ENCODE results near the gene THYN1. TPM values are rescaled to one million over a fixed set of nuclear protein-coding genes. Genes with fewer than 3 reads are reported as not detected.

THYN1 gene
- polyA plus RNA-seq, 1 donor (not counting 4 experiments of a cell fraction or from before 2014, with no cell fraction given) = 45.8 TPM

DNA sequence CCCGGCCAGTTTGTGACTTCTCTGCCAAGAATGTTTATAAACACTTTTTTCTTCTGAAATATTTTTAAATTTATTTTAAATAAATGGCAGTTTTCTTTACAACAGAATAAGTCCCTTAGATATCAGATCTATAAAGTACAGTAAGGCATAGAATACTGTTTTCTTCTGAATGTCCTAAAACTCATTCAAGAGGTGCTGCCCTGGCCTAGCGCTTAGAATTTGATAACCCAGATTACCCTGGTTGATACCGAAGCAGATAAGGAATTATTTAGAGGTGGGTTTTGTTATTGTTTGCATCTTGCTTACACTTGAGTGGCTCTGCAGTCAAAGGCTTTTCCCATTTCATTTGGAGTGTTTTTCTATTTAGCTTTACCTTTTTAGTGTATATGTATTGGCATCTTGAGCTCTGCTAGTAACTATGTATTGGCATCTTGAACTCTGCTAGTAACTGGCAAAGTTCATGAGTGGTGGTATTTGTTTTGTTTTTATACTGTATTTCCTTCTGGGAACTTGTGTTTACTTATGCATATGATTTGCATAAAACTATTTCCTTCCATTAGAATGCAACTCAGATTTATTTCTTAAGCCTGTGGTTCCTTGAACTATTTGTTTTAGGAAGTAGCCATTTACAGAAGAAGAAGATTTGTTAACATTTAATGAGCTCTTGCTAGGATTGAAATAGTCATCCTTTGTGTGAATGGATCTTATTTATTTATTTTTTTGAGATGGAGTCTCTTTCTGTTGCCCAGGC, 1.5 kb upstream of the THYN1 start:
- peak overlapping the region; percentile 74 for H3K9ac ChIP-seq (ENCODE audit: control insufficient read depth, extremely low read depth, insufficient read depth, low read length)
- H3K27ac ChIP-seq (ENCODE audit: control insufficient read depth, insufficient read depth, low read length) = no peak overlapping the region
- peaks cover 2% of the 10 kb centered on the region for H3K9me1 ChIP-seq (ENCODE audit: control insufficient read depth, extremely low read depth, insufficient read depth, low read length)
- DNase-seq (ENCODE audit: low read depth, low spot score) = no peak
- dilution Hi-C loops (cut with MboI; ENCODE audit: extremely low pct_ligation_motif_present, low sequenced_read_pairs) = no loop called here
- peak overlapping the region in 2 of 3 experiments; percentile 59 to 67 for H3K4me3 ChIP-seq (ENCODE audit: control insufficient read depth in 2 of 3, extremely low read depth in 1 of 3, insufficient read depth in 2 of 3, low read depth in 1 of 3, low read length in 3 of 3)
- no peak for FAIRE-seq
- H3K36me3 ChIP-seq (ENCODE audit: control insufficient read depth in 2 of 2, extremely low read depth in 1 of 2, insufficient read depth in 2 of 2, low read length in 2 of 2) = peaks cover 11 to 15% of the 10 kb centered on the region in 2 experiments
- H3K27me3 ChIP-seq (ENCODE audit: control insufficient read depth, extremely low read depth, insufficient read depth, low read length) = no peaks in the 10 kb centered on the region
- H2AFZ ChIP-seq (ENCODE audit: control insufficient read depth, low read length) = no peak overlapping the region
- H3K4me1 ChIP-seq (ENCODE audit: control insufficient read depth, extremely low read depth, insufficient read depth, low read length) = peaks cover 7% of the 10 kb centered on the region
- H3K79me2 ChIP-seq (ENCODE audit: control insufficient read depth, insufficient read depth, low read length) = peaks cover 17% of the 10 kb centered on the region
- no peaks in the 10 kb centered on the region for H4K20me1 ChIP-seq (ENCODE audit: control insufficient read depth, extremely low read depth, insufficient read depth, low read length)
- peak overlapping the region; percentile 58 for H3K4me2 ChIP-seq (ENCODE audit: control insufficient read depth, extremely low read depth, insufficient read depth, low read depth, low read length)
- no peaks in the 10 kb centered on the region for H3K9me3 ChIP-seq (ENCODE audit: control insufficient read depth, low read depth, low read length)
- no peak for TF ChIP-seq EZH2 (IDR thresholded peaks at IDR 0.05; ENCODE audit: low read length)
- TF ChIP-seq, protein P1, sequence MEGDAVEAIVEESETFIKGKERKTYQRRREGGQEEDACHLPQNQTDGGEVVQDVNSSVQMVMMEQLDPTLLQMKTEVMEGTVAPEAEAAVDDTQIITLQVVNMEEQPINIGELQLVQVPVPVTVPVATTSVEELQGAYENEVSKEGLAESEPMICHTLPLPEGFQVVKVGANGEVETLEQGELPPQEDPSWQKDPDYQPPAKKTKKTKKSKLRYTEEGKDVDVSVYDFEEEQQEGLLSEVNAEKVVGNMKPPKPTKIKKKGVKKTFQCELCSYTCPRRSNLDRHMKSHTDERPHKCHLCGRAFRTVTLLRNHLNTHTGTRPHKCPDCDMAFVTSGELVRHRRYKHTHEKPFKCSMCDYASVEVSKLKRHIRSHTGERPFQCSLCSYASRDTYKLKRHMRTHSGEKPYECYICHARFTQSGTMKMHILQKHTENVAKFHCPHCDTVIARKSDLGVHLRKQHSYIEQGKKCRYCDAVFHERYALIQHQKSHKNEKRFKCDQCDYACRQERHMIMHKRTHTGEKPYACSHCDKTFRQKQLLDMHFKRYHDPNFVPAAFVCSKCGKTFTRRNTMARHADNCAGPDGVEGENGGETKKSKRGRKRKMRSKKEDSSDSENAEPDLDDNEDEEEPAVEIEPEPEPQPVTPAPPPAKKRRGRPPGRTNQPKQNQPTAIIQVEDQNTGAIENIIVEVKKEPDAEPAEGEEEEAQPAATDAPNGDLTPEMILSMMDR (optimal IDR thresholded peaks at IDR 0.05 in 1 of 3, IDR thresholded peaks at IDR 0.05 in 1 of 3, conservative IDR thresholded peaks at IDR 0.05 in 1 of 3; ENCODE audit: extremely low read depth in 1 of 3, insufficient read depth in 2 of 3, low read length in 3 of 3) = no peak

DNA sequence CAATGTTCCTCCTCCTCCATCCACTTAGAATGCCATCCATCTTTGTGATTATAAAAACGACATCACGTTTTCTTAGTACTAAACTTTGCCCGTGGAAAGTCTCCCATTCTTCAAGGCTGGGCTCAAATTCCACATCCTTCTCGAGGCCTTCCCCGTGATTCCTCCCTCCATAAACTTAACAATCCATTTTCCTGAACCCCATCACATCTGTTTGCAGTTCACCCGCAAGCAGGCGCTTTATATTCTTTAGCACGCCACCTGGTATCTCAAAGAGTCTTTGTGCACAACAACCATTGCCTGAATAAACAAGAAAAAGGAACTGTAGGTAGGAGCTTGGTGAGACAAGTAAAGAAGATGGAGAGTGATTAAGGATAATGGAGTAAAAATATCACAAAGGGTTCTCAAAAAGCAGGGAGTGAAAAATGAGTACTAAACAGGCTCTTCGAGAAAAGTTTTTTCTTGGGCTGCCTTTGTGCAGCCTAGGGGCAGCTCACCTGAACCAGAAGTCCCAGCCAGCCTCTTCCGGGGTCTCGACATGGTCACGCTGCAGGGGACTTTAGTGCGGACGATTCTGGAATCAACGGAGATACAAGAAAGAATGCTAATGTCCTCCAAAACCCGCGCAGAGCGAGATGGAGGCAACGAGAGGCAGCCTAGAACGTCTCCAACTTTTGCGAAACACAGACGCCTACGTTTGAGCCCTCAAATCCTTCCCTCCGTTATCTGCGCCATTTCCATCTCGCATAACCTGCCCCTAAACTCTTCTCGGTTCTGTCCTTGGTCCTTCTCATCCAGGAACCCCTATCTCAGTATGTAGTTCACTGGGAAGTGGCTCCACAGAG, 585 bp downstream of the THYN1 start:
- Histone ChIP-seq H3K36me3 (ENCODE audit: control insufficient read depth in 2 of 2, extremely low read depth in 1 of 2, insufficient read depth in 2 of 2, low read length in 2 of 2) (peaks cover 7 to 14% of the 10 kb centered on the region in 2 experiments), H3K27me3 (ENCODE audit: control insufficient read depth, extremely low read depth, insufficient read depth, low read length) (no peaks in the 10 kb centered on the region), H4K20me1 (ENCODE audit: control insufficient read depth, extremely low read depth, insufficient read depth, low read length) (no peaks in the 10 kb centered on the region), H2AFZ (ENCODE audit: control insufficient read depth, low read length) (peak overlapping the region; percentile 56), H3K79me2 (ENCODE audit: control insufficient read depth, insufficient read depth, low read length) (peaks cover 17% of the 10 kb centered on the region), H3K27ac (ENCODE audit: control insufficient read depth, insufficient read depth, low read length) (peak overlapping the region; percentile 25), H3K4me2 (ENCODE audit: control insufficient read depth, extremely low read depth, insufficient read depth, low read depth, low read length) (peak overlapping the region; percentile 78), H3K9me3 (ENCODE audit: control insufficient read depth, low read depth, low read length) (no peaks in the 10 kb centered on the region), H3K4me3 (ENCODE audit: control insufficient read depth in 2 of 3, extremely low read depth in 1 of 3, insufficient read depth in 2 of 3, low read depth in 1 of 3, low read length in 3 of 3) (peak overlapping the region; percentile 67 to 91 (median 74)), H3K9me1 (ENCODE audit: control insufficient read depth, extremely low read depth, insufficient read depth, low read length) (peaks cover 2% of the 10 kb centered on the region), H3K9ac (ENCODE audit: control insufficient read depth, extremely low read depth, insufficient read depth, low read length) (peak overlapping the region; percentile 52), H3K4me1 (ENCODE audit: control insufficient read depth, extremely low read depth, insufficient read depth, low read length) (peaks cover 7% of the 10 kb centered on the region)
- dilution Hi-C loops (cut with MboI; ENCODE audit: extremely low pct_ligation_motif_present, low sequenced_read_pairs) = no loop called here
- FAIRE-seq (no peak), DNase-seq (ENCODE audit: low read depth, low spot score) (no peak)
- no peak for TF ChIP-seq EZH2 (IDR thresholded peaks at IDR 0.05; ENCODE audit: low read length)
- TF ChIP-seq, protein P1 (optimal IDR thresholded peaks at IDR 0.05 in 1 of 3, IDR thresholded peaks at IDR 0.05 in 1 of 3, conservative IDR thresholded peaks at IDR 0.05 in 1 of 3; ENCODE audit: extremely low read depth in 1 of 3, insufficient read depth in 2 of 3, low read length in 3 of 3) = no peak

Data from keratinocyte (primary cell).